ENCODE results near the gene DHX29. TPM values are rescaled to one million over a fixed set of nuclear protein-coding genes. Genes with fewer than 3 reads are reported as not detected.
A peak's percentile ranks its signal among the peaks of the same experiment; 100 is the strongest.

DHX29 gene
- total RNA-seq, 2 donors from 2014 or later, result 29.5 to 35.6 TPM

DNA sequence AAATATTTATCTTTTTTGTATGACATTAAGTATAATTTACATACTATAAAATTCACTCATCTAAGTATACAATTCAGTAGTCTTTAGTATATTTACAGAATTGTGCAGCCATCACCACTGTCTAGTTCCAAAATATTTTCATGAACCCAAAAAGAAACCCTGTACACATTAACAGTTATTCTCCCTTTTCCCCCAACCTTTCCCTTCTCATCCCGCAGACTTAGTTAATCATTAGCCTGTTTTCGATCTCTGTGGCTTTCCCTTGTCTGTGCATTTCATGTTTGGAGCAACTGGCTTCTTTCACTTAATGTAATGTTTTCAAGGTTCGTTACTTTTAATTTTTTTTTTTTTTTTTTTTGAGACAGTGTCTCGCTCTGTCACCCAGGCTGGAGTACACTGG lies 37.8 kb upstream of the DHX29 start:
- Histone ChIP-seq H3K4me3 (no peak overlapping the region), H3K36me3 (peaks cover 21% of the 10 kb centered on the region), H3K4me1 (ENCODE audit: control insufficient read depth in 1 of 2, low read depth in 2 of 2) (peaks cover 6 to 23% of the 10 kb centered on the region in 2 donors), H3K27me3 (replicated peaks; ENCODE audit: insufficient read depth) (no peaks in the 10 kb centered on the region), H3K9me3 (no peaks in the 10 kb centered on the region), H3K27ac (no peak overlapping the region)
- DNase-seq (ENCODE audit: low spot score) (no peak), ATAC-seq (ENCODE audit: insufficient number of reproducible peaks, low FRiP score, low read depth) (no peak)
- TF ChIP-seq, protein P1, sequence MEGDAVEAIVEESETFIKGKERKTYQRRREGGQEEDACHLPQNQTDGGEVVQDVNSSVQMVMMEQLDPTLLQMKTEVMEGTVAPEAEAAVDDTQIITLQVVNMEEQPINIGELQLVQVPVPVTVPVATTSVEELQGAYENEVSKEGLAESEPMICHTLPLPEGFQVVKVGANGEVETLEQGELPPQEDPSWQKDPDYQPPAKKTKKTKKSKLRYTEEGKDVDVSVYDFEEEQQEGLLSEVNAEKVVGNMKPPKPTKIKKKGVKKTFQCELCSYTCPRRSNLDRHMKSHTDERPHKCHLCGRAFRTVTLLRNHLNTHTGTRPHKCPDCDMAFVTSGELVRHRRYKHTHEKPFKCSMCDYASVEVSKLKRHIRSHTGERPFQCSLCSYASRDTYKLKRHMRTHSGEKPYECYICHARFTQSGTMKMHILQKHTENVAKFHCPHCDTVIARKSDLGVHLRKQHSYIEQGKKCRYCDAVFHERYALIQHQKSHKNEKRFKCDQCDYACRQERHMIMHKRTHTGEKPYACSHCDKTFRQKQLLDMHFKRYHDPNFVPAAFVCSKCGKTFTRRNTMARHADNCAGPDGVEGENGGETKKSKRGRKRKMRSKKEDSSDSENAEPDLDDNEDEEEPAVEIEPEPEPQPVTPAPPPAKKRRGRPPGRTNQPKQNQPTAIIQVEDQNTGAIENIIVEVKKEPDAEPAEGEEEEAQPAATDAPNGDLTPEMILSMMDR (IDR thresholded peaks at IDR 0.05), result no peak

DNA sequence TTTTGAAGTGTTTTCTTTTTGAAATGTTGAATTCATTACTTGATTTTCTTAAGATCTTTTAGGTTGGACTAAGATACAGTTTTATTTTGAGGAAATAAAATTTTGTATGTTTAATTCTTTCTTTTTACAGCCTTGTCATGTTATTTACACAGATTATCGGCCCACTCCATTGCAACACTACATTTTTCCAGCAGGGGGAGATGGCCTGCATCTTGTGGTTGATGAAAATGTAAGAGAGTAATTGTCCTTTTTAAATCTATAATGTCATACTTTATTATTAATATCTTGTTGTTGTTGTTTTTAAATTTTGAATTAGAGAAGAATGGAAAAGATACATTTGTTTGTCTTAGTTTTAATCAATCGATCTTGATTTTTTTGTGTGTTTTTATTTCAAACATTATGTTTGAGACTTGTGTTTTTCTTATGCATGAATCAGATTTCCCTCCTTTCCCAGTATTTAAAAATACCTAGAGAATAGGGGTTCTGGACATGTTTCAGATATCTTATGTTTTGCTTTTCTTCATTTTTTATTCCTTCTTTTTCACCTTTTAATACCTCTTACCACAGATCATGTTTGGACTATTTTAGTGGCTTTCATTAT lies 37.0 kb upstream of the DHX29 start:
- Histone ChIP-seq H3K36me3 (peaks cover 21% of the 10 kb centered on the region), H3K4me3 (peak overlapping the region; percentile 57), H3K4me1 (ENCODE audit: control insufficient read depth in 1 of 2, low read depth in 2 of 2) (peaks cover 6 to 23% of the 10 kb centered on the region in 2 donors), H3K27ac (peak overlapping the region; percentile 53 to 69), H3K9me3 (no peaks in the 10 kb centered on the region), H3K27me3 (replicated peaks; ENCODE audit: insufficient read depth) (no peaks in the 10 kb centered on the region)
- peak; percentile 45 for DNase-seq (ENCODE audit: low spot score)
- no peak for ATAC-seq (ENCODE audit: insufficient number of reproducible peaks, low FRiP score, low read depth)
- TF ChIP-seq, protein P1 (IDR thresholded peaks at IDR 0.05), result peak; percentile 80

DNA sequence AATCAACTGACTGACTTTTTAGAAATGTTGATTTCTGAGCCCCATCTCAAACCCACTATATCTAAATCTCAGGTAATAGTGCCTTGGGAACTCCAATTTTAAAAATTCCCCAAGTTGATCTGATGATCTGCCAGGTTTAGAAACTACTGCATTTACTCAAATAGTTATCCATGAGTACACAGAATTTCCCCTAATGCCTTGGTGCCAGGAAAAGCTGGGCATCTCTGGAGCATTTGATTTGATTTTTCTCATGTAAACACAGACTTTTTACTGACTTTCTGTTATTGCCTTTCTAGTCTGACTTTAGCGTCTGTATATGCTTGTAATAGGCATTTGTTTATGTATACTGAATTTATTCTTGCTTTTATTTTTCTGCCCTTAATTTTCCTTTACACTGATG lies 36.1 kb upstream of the DHX29 start:
- Histone ChIP-seq H3K27ac (peak overlapping the region; percentile 53 to 69), H3K4me3 (peak overlapping the region; percentile 57), H3K36me3 (peaks cover 18% of the 10 kb centered on the region), H3K27me3 (replicated peaks; ENCODE audit: insufficient read depth) (no peaks in the 10 kb centered on the region), H3K4me1 (ENCODE audit: control insufficient read depth in 1 of 2, low read depth in 2 of 2) (peaks cover 6 to 31% of the 10 kb centered on the region in 2 donors), H3K9me3 (no peaks in the 10 kb centered on the region)
- TF ChIP-seq, protein P1 (IDR thresholded peaks at IDR 0.05), result no peak
- ATAC-seq (ENCODE audit: insufficient number of reproducible peaks, low FRiP score, low read depth) (no peak), DNase-seq (ENCODE audit: low spot score) (no peak)

- TF ChIP-seq, protein P1 (IDR thresholded peaks at IDR 0.05), result no peak
- no peak for DNase-seq (ENCODE audit: low spot score)
- ATAC-seq (ENCODE audit: insufficient number of reproducible peaks, low FRiP score, low read depth), result no peak
- Histone ChIP-seq H3K27me3 (replicated peaks; ENCODE audit: insufficient read depth) (no peaks in the 10 kb centered on the region), H3K27ac (peak overlapping the region; percentile 53 to 69), H3K36me3 (peaks cover 18% of the 10 kb centered on the region), H3K4me3 (peak overlapping the region; percentile 57), H3K4me1 (ENCODE audit: control insufficient read depth in 1 of 2, low read depth in 2 of 2) (peaks cover 6 to 36% of the 10 kb centered on the region in 2 donors), H3K9me3 (no peaks in the 10 kb centered on the region)
These were observed 35.6 kb upstream of the DHX29 start for GRCh38 chr5:55343107-55343506.

GRCh38 chr5:55338810-55339243 lies 31.3 kb upstream of the DHX29 start:
- ATAC-seq (ENCODE audit: insufficient number of reproducible peaks, low FRiP score, low read depth), result peak; percentile 67
- DNase-seq (ENCODE audit: low spot score), result peak; percentile 20
- no peaks in the 10 kb centered on the region for H3K9me3 ChIP-seq
- no peak overlapping the region for H3K4me3 ChIP-seq
- TF ChIP-seq, protein P1 (IDR thresholded peaks at IDR 0.05), result no peak
- H3K36me3 ChIP-seq, result no peaks in the 10 kb centered on the region
- H3K27ac ChIP-seq, result peak overlapping the region in 1 of 2 donors; percentile 13
- H3K27me3 ChIP-seq (replicated peaks; ENCODE audit: insufficient read depth), result no peaks in the 10 kb centered on the region
- H3K4me1 ChIP-seq (ENCODE audit: control insufficient read depth in 1 of 2, low read depth in 2 of 2), result peaks cover 2 to 31% of the 10 kb centered on the region in 2 donors
